H9 (cell line): ENCODE results near the gene ATP5IF1. TPM values are rescaled to one million over a fixed set of nuclear protein-coding genes. Genes with fewer than 3 reads are reported as not detected.

ENCODE experiments used
- DNase-seq: peaks from one replicate; pipeline ENCODE4 v3.0.0-alpha.2; 2017
- H2AFZ ChIP-seq: one replicate; pipeline ENCODE4 v1.6.1; 2013; ENCODE audit warnings: mild to moderate bottlenecking, low read length, control low read depth, moderate library complexity
- H2AK5ac ChIP-seq: 2 replicates; pipeline ENCODE4 v1.6.1; 2013; ENCODE audit warnings: low read length, control low read depth, mixed read lengths; ENCODE audit not compliant: insufficient read length
- H2BK120ac ChIP-seq: one replicate; pipeline ENCODE4 v1.6.1; 2013; ENCODE audit warnings: low read depth, mild to moderate bottlenecking, low read length, control low read depth, inconsistent platforms; ENCODE audit not compliant: poor library complexity, severe bottlenecking
- H2BK12ac ChIP-seq: 2 replicates; pipeline ENCODE4 v1.6.1; 2013; ENCODE audit warnings: low read length, control low read depth, mixed read lengths, low read depth; ENCODE audit not compliant: insufficient read length
- H2BK15ac ChIP-seq: 2 replicates; pipeline ENCODE4 v1.6.1; 2013; ENCODE audit warnings: low read depth, low read length, control low read depth
- H2BK20ac ChIP-seq: one replicate; pipeline ENCODE4 v1.6.1; 2013; ENCODE audit warnings: low read depth, mild to moderate bottlenecking, low read length, control low read depth, inconsistent platforms; ENCODE audit not compliant: poor library complexity, severe bottlenecking
- H2BK5ac ChIP-seq: 2 replicates; pipeline ENCODE4 v1.6.1; 2013; ENCODE audit warnings: low read length, control low read depth, mixed read lengths; ENCODE audit not compliant: insufficient read length
- H3K14ac ChIP-seq: 2 replicates; pipeline ENCODE4 v1.6.1; 2013; ENCODE audit warnings: low read length, control low read depth; ENCODE audit not compliant: insufficient read depth
- H3K18ac ChIP-seq: 2 replicates; pipeline ENCODE4 v1.6.1; 2013; ENCODE audit warnings: low read depth, mild to moderate bottlenecking, mixed read lengths, low read length, control low read depth; ENCODE audit not compliant: insufficient read length
- H3K23ac ChIP-seq: 2 replicates; pipeline ENCODE4 v1.6.1; 2013; ENCODE audit warnings: low read length, control low read depth, mixed read lengths, low read depth; ENCODE audit not compliant: insufficient read length
- H3K23me2 ChIP-seq: 2 replicates; pipeline ENCODE4 v1.6.1; 2013; ENCODE audit warnings: low read depth, mild to moderate bottlenecking, mixed read lengths, low read length, control low read depth; ENCODE audit not compliant: insufficient read length, poor library complexity, severe bottlenecking
- H3K27ac ChIP-seq: 2 replicates; pipeline ENCODE4 v1.5.1; 2013; ENCODE audit warnings: low read length, control low read depth, mixed read lengths, low read depth; ENCODE audit not compliant: insufficient read length
- H3K27me3 ChIP-seq: 2 replicates; pipeline ENCODE4 v1.6.1; 2013; ENCODE audit warnings: low read length, control low read depth, inconsistent platforms; ENCODE audit not compliant: insufficient read depth
- H3K4ac ChIP-seq: 2 replicates; pipeline ENCODE4 v1.6.1; 2013; ENCODE audit warnings: low read depth, mild to moderate bottlenecking, control low read depth, inconsistent platforms, low read length, moderate library complexity
- H3K4me1 ChIP-seq: 2 replicates; pipeline ENCODE4 v1.6.1; 2013; ENCODE audit warnings: low read length, control low read depth, inconsistent platforms; ENCODE audit not compliant: insufficient read depth
- H3K4me2 ChIP-seq: 2 replicates; pipeline ENCODE4 v1.6.1; 2013; ENCODE audit warnings: low read length, control low read depth, mixed read lengths; ENCODE audit not compliant: insufficient read length, insufficient read depth
- H3K56ac ChIP-seq: 2 replicates; pipeline ENCODE4 v1.6.1; 2013; ENCODE audit warnings: low read depth, mild to moderate bottlenecking, mixed read lengths, low read length, control low read depth; ENCODE audit not compliant: insufficient read length
- H3K79me1 ChIP-seq: 2 replicates; pipeline ENCODE4 v1.6.1; 2013; ENCODE audit warnings: low read depth, mild to moderate bottlenecking, moderate library complexity, low read length, control low read depth, inconsistent platforms; ENCODE audit not compliant: insufficient read depth, poor library complexity, severe bottlenecking
- H3K79me2 ChIP-seq: 2 replicates; pipeline ENCODE4 v1.6.1; 2013; ENCODE audit warnings: low read length, control low read depth, inconsistent platforms; ENCODE audit not compliant: insufficient read depth
- H3K9ac ChIP-seq: 2 replicates; pipeline ENCODE4 v1.6.1; 2013; ENCODE audit warnings: low read length, control low read depth, mixed read lengths; ENCODE audit not compliant: insufficient read length; ENCODE audit errors: extremely low read depth
- H3K9me3 ChIP-seq: one replicate; pipeline ENCODE4 v1.6.1; 2013; ENCODE audit warnings: low read depth, low read length, inconsistent platforms; ENCODE audit not compliant: control insufficient read depth
- H3T11ph ChIP-seq: one replicate; pipeline ENCODE4 v1.6.1; 2013; ENCODE audit warnings: mild to moderate bottlenecking, low read length, control low read depth, inconsistent platforms
- H4K20me1 ChIP-seq: one replicate; pipeline ENCODE4 v1.6.1; 2013; ENCODE audit not compliant: control insufficient read depth, insufficient read length, insufficient read depth
- H4K5ac ChIP-seq: 2 replicates; pipeline ENCODE4 v1.6.1; 2013; ENCODE audit warnings: low read depth, mild to moderate bottlenecking, mixed read lengths, low read length, control low read depth; ENCODE audit not compliant: insufficient read length
- H4K8ac ChIP-seq: replicated peaks from 2 replicates; pipeline ENCODE4 v1.6.1; 2013; ENCODE audit warnings: low read length, control low read depth, mixed read lengths, low read depth; ENCODE audit not compliant: insufficient read length
- H4K91ac ChIP-seq: 2 replicates; pipeline ENCODE4 v1.6.1; 2013; ENCODE audit warnings: low read depth, mild to moderate bottlenecking, moderate library complexity, mixed read lengths, low read length, control low read depth; ENCODE audit not compliant: insufficient read length
- H3K27ac Mint-ChIP-seq, 3 experiments: 2 replicates in 2 of 3; 3 replicates in 1 of 3; pipeline ENCODE4 v1.8.0; 2020 to 2021; ENCODE audit warnings: mixed read lengths in 3 of 3, mild to moderate bottlenecking in 1 of 3, moderate library complexity in 1 of 3
- H3K27me3 Mint-ChIP-seq: 2 replicates; pipeline ENCODE4 v1.8.0; 2021; ENCODE audit warnings: low read depth, mild to moderate bottlenecking, moderate library complexity, mixed read lengths
- H3K36me3 Mint-ChIP-seq, 3 experiments: 2 replicates in 2 of 3; 3 replicates in 1 of 3; pipeline ENCODE4 v1.8.0; 2020 to 2021; ENCODE audit warnings: low read depth in 3 of 3, mixed read lengths in 3 of 3; ENCODE audit not compliant: insufficient read depth in 1 of 3
- H3K4me1 Mint-ChIP-seq, 2 experiments: 2 replicates each; pipeline ENCODE4 v1.8.0; 2020; ENCODE audit warnings: mixed read lengths in 2 of 2
- H3K4me3 Mint-ChIP-seq, 2 experiments: 2 replicates in 1 of 2; 3 replicates in 1 of 2; pipeline ENCODE4 v1.8.0; 2020 to 2021; ENCODE audit warnings: mild to moderate bottlenecking in 2 of 2, mixed read lengths in 2 of 2, moderate library complexity in 1 of 2
- H3K9me3 Mint-ChIP-seq, 2 experiments: 2 replicates in 1 of 2; 3 replicates in 1 of 2; pipeline ENCODE4 v1.8.0; 2020; ENCODE audit warnings: mild to moderate bottlenecking in 2 of 2, mixed read lengths in 2 of 2, moderate library complexity in 1 of 2
- WGBS: extraction: QIAGEN DNeasy Blood & Tissue Kit; methylation state at CpG from one replicate; pipeline ENCODE4 v1.1.7; 2013; ENCODE audit warnings: missing lambda C conversion rate, low lambda C conversion rate, mixed read lengths; ENCODE audit not compliant: insufficient read length; ENCODE audit errors: extremely low coverage; 5-methylcytosine and 5-hydroxymethylcytosine counted together
- total RNA-seq: library from RNA; stranded (reverse); gene quantifications from 2 replicates; pipeline ENCODE4 v1.2.1, GENCODE V29; 2021
- TF ChIP-seq, protein P1 (sequence below): fragments of 200-600 bp; sonication (generic); conservative IDR thresholded peaks from 3 replicates; pipeline ENCODE4 v1.8.0; 2021; ENCODE audit warnings: antibody characterized with exemption, mild to moderate bottlenecking

The ATP5IF1 gene
- total RNA-seq, 1 experiment from 2014 or later, result 257 TPM

DNA sequence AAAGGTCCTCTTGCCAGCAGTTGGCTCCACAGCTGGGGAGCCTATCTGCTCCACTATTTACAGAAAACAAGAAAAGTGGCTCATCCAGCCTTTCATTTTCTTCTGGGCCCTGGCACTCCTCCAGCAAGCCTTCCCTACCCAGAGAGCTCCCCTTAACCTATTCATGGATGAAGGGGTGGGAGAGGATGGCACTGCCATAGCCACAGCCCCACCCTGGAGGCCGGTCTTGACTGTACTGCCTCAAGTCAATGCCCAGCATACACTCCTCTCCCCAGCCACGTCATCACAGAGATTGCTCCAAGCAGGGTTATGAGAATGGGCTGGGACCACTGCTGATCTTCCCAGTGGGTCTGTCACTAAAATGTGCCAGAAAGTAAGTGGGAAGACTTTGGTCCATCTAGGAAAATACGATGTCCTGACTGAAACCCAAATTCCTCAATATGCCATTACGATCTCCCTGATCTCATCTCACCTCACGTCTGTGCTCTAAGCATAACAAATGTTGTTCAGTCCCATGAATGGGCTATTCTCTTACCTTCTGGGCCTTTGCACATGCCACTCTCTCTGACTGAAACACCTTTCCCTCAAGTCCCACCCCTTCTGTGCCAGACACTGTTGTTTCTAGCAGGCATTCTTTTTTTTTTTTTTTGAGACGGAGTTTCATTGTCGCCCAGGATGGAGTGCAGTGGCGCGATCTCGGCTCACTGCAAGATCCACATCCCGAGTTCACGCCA is 38.1 kb upstream of the ATP5IF1 start:
- DNase-seq, result no peak
- H3K36me3 Mint-ChIP-seq, result peaks cover 17 to 41% (median 28%) of the 10 kb centered on the region in 3 experiments; a peak in 6 of 7 replicates
- no peaks in the 10 kb centered on the region for H3K9me3 Mint-ChIP-seq
- no peaks in the 10 kb centered on the region for H3K23me2 ChIP-seq
- H3K14ac ChIP-seq, result no peak overlapping the region
- no peak overlapping the region for H3T11ph ChIP-seq
- no peak overlapping the region for H3K27ac ChIP-seq
- H3K27me3 Mint-ChIP-seq, result peaks cover 1% of the 10 kb centered on the region; the same call in 1 of the 2 replicates
- no peak overlapping the region for H3K4ac ChIP-seq
- no peak overlapping the region for H2BK12ac ChIP-seq
- no peaks in the 10 kb centered on the region for H4K20me1 ChIP-seq
- H4K91ac ChIP-seq, result no peak overlapping the region
- H2BK5ac ChIP-seq, result no peak overlapping the region
- no peaks in the 10 kb centered on the region for H3K9me3 ChIP-seq
- H3K79me2 ChIP-seq, result no peaks in the 10 kb centered on the region
- no peak overlapping the region for H3K9ac ChIP-seq
- no peak overlapping the region for H2BK120ac ChIP-seq
- H3K4me3 Mint-ChIP-seq, result no peak overlapping the region
- no peak overlapping the region for H2BK15ac ChIP-seq
- H2AFZ ChIP-seq, result no peak overlapping the region
- peaks cover 33 to 36% of the 10 kb centered on the region in 2 experiments for H3K4me1 Mint-ChIP-seq
- H3K56ac ChIP-seq, result no peak overlapping the region
- H3K23ac ChIP-seq, result no peak overlapping the region
- H3K4me1 ChIP-seq, result peaks cover 7% of the 10 kb centered on the region; the same call in 1 of the 2 replicates
- H3K79me1 ChIP-seq, result no peaks in the 10 kb centered on the region
- TF ChIP-seq, protein P1, sequence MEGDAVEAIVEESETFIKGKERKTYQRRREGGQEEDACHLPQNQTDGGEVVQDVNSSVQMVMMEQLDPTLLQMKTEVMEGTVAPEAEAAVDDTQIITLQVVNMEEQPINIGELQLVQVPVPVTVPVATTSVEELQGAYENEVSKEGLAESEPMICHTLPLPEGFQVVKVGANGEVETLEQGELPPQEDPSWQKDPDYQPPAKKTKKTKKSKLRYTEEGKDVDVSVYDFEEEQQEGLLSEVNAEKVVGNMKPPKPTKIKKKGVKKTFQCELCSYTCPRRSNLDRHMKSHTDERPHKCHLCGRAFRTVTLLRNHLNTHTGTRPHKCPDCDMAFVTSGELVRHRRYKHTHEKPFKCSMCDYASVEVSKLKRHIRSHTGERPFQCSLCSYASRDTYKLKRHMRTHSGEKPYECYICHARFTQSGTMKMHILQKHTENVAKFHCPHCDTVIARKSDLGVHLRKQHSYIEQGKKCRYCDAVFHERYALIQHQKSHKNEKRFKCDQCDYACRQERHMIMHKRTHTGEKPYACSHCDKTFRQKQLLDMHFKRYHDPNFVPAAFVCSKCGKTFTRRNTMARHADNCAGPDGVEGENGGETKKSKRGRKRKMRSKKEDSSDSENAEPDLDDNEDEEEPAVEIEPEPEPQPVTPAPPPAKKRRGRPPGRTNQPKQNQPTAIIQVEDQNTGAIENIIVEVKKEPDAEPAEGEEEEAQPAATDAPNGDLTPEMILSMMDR, result no peak
- no CpG with 5 or more reads among the region's 12 CpGs for WGBS
- no peak overlapping the region for H4K8ac ChIP-seq
- no peak overlapping the region for H4K5ac ChIP-seq
- H3K4me2 ChIP-seq, result no peak overlapping the region
- no peak overlapping the region for H3K18ac ChIP-seq
- no peak overlapping the region for H2BK20ac ChIP-seq
- peak overlapping the region; percentile 29 to 79 (median 75); a peak in 6 of 7 replicates for H3K27ac Mint-ChIP-seq
- H3K27me3 ChIP-seq, result no peaks in the 10 kb centered on the region
- no peak overlapping the region for H2AK5ac ChIP-seq
